ENCODE data around the gene TTC21A. TPM values are rescaled to one million over a fixed set of nuclear protein-coding genes. Genes with fewer than 3 reads are reported as not detected.

TTC21A gene
- total and polyA plus RNA-seq, 2 of the 13 experiments (the other 11 are each of a cell fraction or from before 2014, with no cell fraction given), result 0.31 to 1.5 TPM

DNA sequence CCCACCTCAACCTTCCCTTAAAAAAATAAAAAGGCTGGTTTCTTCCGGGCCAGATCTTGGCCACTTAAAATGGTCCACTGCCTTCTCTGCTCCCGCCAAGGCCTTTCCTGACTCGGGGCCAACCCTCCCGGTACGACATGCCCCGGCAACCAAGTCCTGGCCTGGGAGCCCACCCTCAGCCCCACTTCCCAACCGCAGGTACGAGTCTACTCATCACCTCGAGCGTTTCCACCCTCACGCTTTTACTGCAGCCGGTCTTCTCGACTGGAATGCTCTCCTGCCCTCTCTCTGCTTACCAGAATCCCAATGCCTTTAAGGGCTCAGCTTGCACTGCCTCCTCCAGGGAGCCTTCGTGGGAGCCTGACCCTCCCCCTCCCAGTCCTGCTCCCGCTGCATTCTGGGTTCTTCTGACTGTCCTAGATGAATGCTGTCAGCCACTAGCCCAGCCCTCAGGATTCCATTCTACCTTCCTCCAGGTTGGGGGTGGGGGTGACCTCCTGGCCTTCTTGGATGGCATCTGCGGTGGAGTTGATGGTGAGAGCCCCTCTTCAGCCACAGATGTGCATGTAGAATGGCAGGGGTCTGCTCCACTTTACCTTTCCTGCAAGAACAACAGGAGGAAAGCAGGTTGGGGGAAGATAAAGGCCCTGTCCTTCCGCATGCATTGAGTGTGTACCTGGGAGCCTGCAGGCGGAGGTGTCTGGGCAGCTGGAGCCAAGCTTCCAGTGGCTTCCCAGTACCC lies 47.0 kb downstream of the TTC21A start (continued):
- TF ChIP-seq, protein P1, sequence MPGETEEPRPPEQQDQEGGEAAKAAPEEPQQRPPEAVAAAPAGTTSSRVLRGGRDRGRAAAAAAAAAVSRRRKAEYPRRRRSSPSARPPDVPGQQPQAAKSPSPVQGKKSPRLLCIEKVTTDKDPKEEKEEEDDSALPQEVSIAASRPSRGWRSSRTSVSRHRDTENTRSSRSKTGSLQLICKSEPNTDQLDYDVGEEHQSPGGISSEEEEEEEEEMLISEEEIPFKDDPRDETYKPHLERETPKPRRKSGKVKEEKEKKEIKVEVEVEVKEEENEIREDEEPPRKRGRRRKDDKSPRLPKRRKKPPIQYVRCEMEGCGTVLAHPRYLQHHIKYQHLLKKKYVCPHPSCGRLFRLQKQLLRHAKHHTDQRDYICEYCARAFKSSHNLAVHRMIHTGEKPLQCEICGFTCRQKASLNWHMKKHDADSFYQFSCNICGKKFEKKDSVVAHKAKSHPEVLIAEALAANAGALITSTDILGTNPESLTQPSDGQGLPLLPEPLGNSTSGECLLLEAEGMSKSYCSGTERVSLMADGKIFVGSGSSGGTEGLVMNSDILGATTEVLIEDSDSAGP (CRISPR knock-in tag; IDR thresholded peaks at IDR 0.05; ENCODE audit: borderline replicate concordance), result peak; percentile 54; the same call in 1 of the 2 replicates
- TF ChIP-seq ZNF782 (CRISPR knock-in tag; IDR thresholded peaks at IDR 0.05; ENCODE audit: borderline replicate concordance) (no peak), ZMYM3 (CRISPR knock-in tag; IDR thresholded peaks at IDR 0.05) (peak; percentile 78), MAZ (IDR thresholded peaks at IDR 0.05; ENCODE audit: borderline replicate concordance, low read depth, low read length) (no peak), MAZ (CRISPR knock-in tag; IDR thresholded peaks at IDR 0.05; ENCODE audit: low read depth) (no peak; the same call in 1 of the 2 replicates), KDM2A (CRISPR knock-in tag; IDR thresholded peaks at IDR 0.05; ENCODE audit: borderline replicate concordance, low read depth) (peak; percentile 57; the same call in 1 of the 2 replicates), NR2F6 (IDR thresholded peaks at IDR 0.05) (peak; percentile 54), NR2F6 (CRISPR knock-in tag; IDR thresholded peaks at IDR 0.05) (peak; percentile 51), TEF (CRISPR knock-in tag; IDR thresholded peaks at IDR 0.05) (no peak), ZSCAN12 (CRISPR knock-in tag; IDR thresholded peaks at IDR 0.05) (no peak), POGZ (CRISPR knock-in tag; IDR thresholded peaks at IDR 0.05) (0 out of 2 replicates have a peak, but pooled peaks have one; percentile 38), MXI1 (IDR thresholded peaks at IDR 0.05; ENCODE audit: borderline replicate concordance, low read depth, low read length) (no peak), LCORL (IDR thresholded peaks at IDR 0.05) (no peak), LCORL (CRISPR knock-in tag; IDR thresholded peaks at IDR 0.05) (no peak), RFXANK (CRISPR knock-in tag; IDR thresholded peaks at IDR 0.05) (no peak), ZNF124 (CRISPR knock-in tag; IDR thresholded peaks at IDR 0.05) (peak; percentile 55; the same call in 1 of the 2 replicates), GATAD1 (CRISPR knock-in tag; IDR thresholded peaks at IDR 0.05) (peak; percentile 33; the same call in 1 of the 2 replicates), CEBPZ (IDR thresholded peaks at IDR 0.05; ENCODE audit: low read length) (no peak), ZNF605 (CRISPR knock-in tag; IDR thresholded peaks at IDR 0.05) (peak; percentile 56), SRSF1 (optimal IDR thresholded peaks at IDR 0.05; ENCODE audit: low read depth, low read length) (peak; percentile 56), RBAK (CRISPR knock-in tag; IDR thresholded peaks at IDR 0.05) (no peak), FOXK1 (CRISPR knock-in tag; IDR thresholded peaks at IDR 0.05; ENCODE audit: borderline replicate concordance, low read depth) (0 out of 2 replicates have a peak, but pooled peaks have one; percentile 32), ESRRA (CRISPR knock-in tag; IDR thresholded peaks at IDR 0.05; ENCODE audit: low read depth) (no peak)
- TF ChIP-seq, protein P2, sequence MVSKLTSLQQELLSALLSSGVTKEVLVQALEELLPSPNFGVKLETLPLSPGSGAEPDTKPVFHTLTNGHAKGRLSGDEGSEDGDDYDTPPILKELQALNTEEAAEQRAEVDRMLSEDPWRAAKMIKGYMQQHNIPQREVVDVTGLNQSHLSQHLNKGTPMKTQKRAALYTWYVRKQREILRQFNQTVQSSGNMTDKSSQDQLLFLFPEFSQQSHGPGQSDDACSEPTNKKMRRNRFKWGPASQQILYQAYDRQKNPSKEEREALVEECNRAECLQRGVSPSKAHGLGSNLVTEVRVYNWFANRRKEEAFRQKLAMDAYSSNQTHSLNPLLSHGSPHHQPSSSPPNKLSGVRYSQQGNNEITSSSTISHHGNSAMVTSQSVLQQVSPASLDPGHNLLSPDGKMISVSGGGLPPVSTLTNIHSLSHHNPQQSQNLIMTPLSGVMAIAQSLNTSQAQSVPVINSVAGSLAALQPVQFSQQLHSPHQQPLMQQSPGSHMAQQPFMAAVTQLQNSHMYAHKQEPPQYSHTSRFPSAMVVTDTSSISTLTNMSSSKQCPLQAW (CRISPR knock-in tag; IDR thresholded peaks at IDR 0.05), result no peak; the same call in 1 of the 2 replicates

All from HepG2 (cell line).